ENCODE data around the gene KCNA1. TPM values are rescaled to one million over a fixed set of nuclear protein-coding genes. Genes with fewer than 3 reads are reported as not detected.
"Not testable (repeated sequence)": the region's sequence is repeated elsewhere in the genome, so short reads cannot be mapped to it uniquely, and the experiment has no call there.

Gene KCNA1
- total RNA-seq, 2 donors from 2014 or later, result under 0.01 TPM; not detected in 1

- H3K27ac ChIP-seq, result no peak overlapping the region
- H3K4me1 ChIP-seq, result no peaks in the 10 kb centered on the region
- peaks cover 0 to 7% (median 0%) of the 10 kb centered on the region in 3 donors for H3K9me3 ChIP-seq
- DNase-seq (no peak), ATAC-seq (no peak)
- no peak for TF ChIP-seq POLR2A (IDR thresholded peaks at IDR 0.05)
- TF ChIP-seq CTCF (IDR thresholded peaks at IDR 0.05), result no peak
- intact Hi-C loops (cut with DNase I), result no loop called here
- peaks cover 0 to 4% of the 10 kb centered on the region in 2 donors for H3K27me3 ChIP-seq
- 59 to 67% methylated on average over 2 of the region's 2 CpGs for WGBS, 2 donors
- no peak overlapping the region for H3K4me3 ChIP-seq
- no peaks in the 10 kb centered on the region for H3K36me3 ChIP-seq (replicated peaks in 1 of 2; ENCODE audit: insufficient read depth in 1 of 2, low read depth in 2 of 2)
These were observed 35.0 kb upstream of the KCNA1 start for GRCh38 chr12:4874671-4875070.

GRCh38 chr12:4879481-4879880, 30.2 kb upstream of the KCNA1 start:
- H3K36me3 ChIP-seq (replicated peaks in 1 of 2; ENCODE audit: insufficient read depth in 1 of 2, low read depth in 2 of 2); DNase-seq; H3K9me3 ChIP-seq; H3K4me3 ChIP-seq; H3K27me3 ChIP-seq; intact Hi-C loops (cut with DNase I); ATAC-seq; H3K4me1 ChIP-seq; H3K27ac ChIP-seq: not testable (repeated sequence)
- 87 to 88% methylated on average over 2 of the region's 2 CpGs for WGBS, 2 donors

GRCh38 chr12:4881266-4882064, 28.2 kb upstream of the KCNA1 start:
- DNase-seq, result no peak
- no peak overlapping the region for H3K27ac ChIP-seq
- TF ChIP-seq POLR2A (IDR thresholded peaks at IDR 0.05) (no peak), CTCF (IDR thresholded peaks at IDR 0.05) (no peak)
- no peak overlapping the region for H3K4me3 ChIP-seq
- no peaks in the 10 kb centered on the region for H3K27me3 ChIP-seq
- ATAC-seq, result no peak
- WGBS, 2 donors, result 70 to 76% methylated on average over 20 of the region's 20 CpGs
- H3K4me1 ChIP-seq, result no peaks in the 10 kb centered on the region
- H3K36me3 ChIP-seq (replicated peaks in 1 of 2; ENCODE audit: insufficient read depth in 1 of 2, low read depth in 2 of 2), result no peaks in the 10 kb centered on the region
- intact Hi-C loops (cut with DNase I), result no loop called here
- peaks cover 0 to 7% (median 0%) of the 10 kb centered on the region in 3 donors for H3K9me3 ChIP-seq

- intact Hi-C loops (cut with DNase I), result no loop called here
- Histone ChIP-seq H3K4me1 (no peaks in the 10 kb centered on the region), H3K27me3 (no peaks in the 10 kb centered on the region), H3K36me3 (replicated peaks in 1 of 2; ENCODE audit: insufficient read depth in 1 of 2, low read depth in 2 of 2) (no peaks in the 10 kb centered on the region), H3K9me3 (no peaks in the 10 kb centered on the region), H3K27ac (no peak overlapping the region), H3K4me3 (no peak overlapping the region)
- no peak for TF ChIP-seq POLR2A (IDR thresholded peaks at IDR 0.05)
- ATAC-seq (no peak), DNase-seq (no peak)
- WGBS, 2 donors, result 57% methylated on average over 5 of the region's 5 CpGs
These were observed 17.8 kb upstream of the KCNA1 start for GRCh38 chr12:4891866-4892265.

GRCh38 chr12:4892418-4892817, 17.3 kb upstream of the KCNA1 start:
- Histone ChIP-seq H3K27me3 (no peaks in the 10 kb centered on the region), H3K9me3 (no peaks in the 10 kb centered on the region), H3K4me1 (no peaks in the 10 kb centered on the region), H3K36me3 (replicated peaks in 1 of 2; ENCODE audit: insufficient read depth in 1 of 2, low read depth in 2 of 2) (no peaks in the 10 kb centered on the region), H3K27ac (no peak overlapping the region), H3K4me3 (no peak overlapping the region)
- 39 to 56% methylated on average over 1 of the region's 1 CpG for WGBS, 2 donors
- TF ChIP-seq POLR2A (IDR thresholded peaks at IDR 0.05) (no peak), CTCF (IDR thresholded peaks at IDR 0.05) (no peak)
- intact Hi-C loops (cut with DNase I), result no loop called here
- no peak for DNase-seq
- no peak for ATAC-seq

GRCh38 chr12:4894019-4894418, 15.7 kb upstream of the KCNA1 start:
- ATAC-seq (no peak), DNase-seq (no peak)
- Histone ChIP-seq H3K27me3 (no peaks in the 10 kb centered on the region), H3K27ac (no peak overlapping the region), H3K4me1 (no peaks in the 10 kb centered on the region), H3K36me3 (replicated peaks in 1 of 2; ENCODE audit: insufficient read depth in 1 of 2, low read depth in 2 of 2) (no peaks in the 10 kb centered on the region), H3K9me3 (no peaks in the 10 kb centered on the region), H3K4me3 (no peak overlapping the region)
- TF ChIP-seq CTCF (IDR thresholded peaks at IDR 0.05) (no peak), POLR2A (IDR thresholded peaks at IDR 0.05) (no peak)
- intact Hi-C loops (cut with DNase I), result no loop called here
- WGBS, 2 donors, result 49 to 51% methylated on average over 9 of the region's 9 CpGs

Measured in body of pancreas (tissue), 4 donors.